Activated T-cell treated with anti-CD3 and anti-CD28 coated beads, Interleukin-2, amount 50 U/mL, for 24 hours (primary cell): ENCODE data around the gene TAF7.

Source experiments
- DNase-seq: peaks from one replicate; pipeline ENCODE4 v3.0.0-alpha.2; 2020
- H3K27ac Mint-ChIP-seq: 2 replicates; pipeline ENCODE4 v1.8.0; 2020; ENCODE audit warnings: mild to moderate bottlenecking, mixed read lengths
- H3K27me3 Mint-ChIP-seq: 2 replicates; pipeline ENCODE4 v1.8.0; 2020; ENCODE audit warnings: mixed read lengths
- H3K36me3 Mint-ChIP-seq: 2 replicates; pipeline ENCODE4 v1.8.0; 2020; ENCODE audit warnings: low read depth, mixed read lengths
- H3K4me1 Mint-ChIP-seq: 2 replicates; pipeline ENCODE4 v1.8.0; 2020; ENCODE audit warnings: low read depth, mixed read lengths
- H3K4me3 Mint-ChIP-seq: 2 replicates; pipeline ENCODE4 v1.8.0; 2020; ENCODE audit warnings: mild to moderate bottlenecking, moderate library complexity, mixed read lengths
- H3K9me3 Mint-ChIP-seq: 2 replicates; pipeline ENCODE4 v1.8.0; 2020; ENCODE audit warnings: mixed read lengths

TAF7 gene, protein sequence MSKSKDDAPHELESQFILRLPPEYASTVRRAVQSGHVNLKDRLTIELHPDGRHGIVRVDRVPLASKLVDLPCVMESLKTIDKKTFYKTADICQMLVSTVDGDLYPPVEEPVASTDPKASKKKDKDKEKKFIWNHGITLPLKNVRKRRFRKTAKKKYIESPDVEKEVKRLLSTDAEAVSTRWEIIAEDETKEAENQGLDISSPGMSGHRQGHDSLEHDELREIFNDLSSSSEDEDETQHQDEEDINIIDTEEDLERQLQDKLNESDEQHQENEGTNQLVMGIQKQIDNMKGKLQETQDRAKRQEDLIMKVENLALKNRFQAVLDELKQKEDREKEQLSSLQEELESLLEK

DNA sequence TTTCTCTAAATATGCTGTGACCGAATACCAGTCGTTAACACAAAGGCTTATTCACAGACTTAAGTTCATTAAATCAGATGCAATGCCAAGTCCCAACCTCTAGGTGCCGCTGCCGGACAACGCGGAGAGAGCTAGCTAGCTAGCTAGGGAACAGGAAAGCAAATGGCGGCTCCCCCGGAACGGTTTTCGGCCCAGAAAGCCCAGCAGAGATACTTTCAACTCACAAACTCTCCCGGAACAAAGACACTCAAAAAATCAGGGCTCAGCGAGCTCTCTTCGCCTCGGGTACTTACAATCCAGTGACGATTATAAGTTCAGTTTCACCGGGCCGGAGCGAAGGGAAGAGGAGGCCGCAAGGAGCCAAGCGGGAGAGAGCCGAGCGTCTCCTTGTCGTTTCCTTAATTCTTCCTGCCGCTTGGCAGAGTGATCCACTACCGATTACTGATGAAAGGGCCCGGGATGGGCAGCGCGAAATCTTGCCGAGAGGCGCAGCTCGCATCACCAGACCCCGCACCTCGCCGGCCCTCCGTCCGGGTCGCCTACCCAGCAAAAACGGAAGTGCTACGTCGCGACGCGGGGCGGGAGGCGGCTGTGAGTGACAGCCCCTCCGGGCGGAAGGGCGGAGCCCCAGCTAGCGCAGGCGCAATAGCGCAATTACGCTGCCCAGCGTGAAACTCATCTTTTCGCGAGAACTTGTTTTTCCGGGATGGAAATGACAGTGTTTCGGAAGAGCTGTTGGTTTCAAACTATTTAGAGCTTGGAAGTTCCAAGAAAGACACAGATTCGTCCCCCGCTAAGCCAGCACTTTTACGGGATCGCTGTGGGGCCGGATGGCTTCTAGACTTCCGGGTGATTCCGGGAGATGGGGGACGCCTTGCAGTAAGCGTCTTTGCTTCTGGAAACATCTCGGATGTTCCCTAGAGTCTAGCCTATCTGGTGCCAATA lies at the start of gene TAF7:
Gene TAF7, minus strand, starts transcription at position 560 of the 945 bp plus-strand sequence. CDS start 740 bp downstream, outside the sequence.
- Mint-ChIP-seq H3K27ac (peak within 1 kb of the TSS; percentile 99), H3K27me3 (no peaks in the 10 kb centered on the region), H3K36me3 (peaks cover 70% of the 10 kb centered on the region), H3K9me3 (peaks cover 55% of the 10 kb centered on the region), H3K4me3 (peak within 1 kb of the TSS; percentile 98), H3K4me1 (peaks cover 31% of the 10 kb centered on the region)
- DNase-seq = peak; percentile 96

DNA sequence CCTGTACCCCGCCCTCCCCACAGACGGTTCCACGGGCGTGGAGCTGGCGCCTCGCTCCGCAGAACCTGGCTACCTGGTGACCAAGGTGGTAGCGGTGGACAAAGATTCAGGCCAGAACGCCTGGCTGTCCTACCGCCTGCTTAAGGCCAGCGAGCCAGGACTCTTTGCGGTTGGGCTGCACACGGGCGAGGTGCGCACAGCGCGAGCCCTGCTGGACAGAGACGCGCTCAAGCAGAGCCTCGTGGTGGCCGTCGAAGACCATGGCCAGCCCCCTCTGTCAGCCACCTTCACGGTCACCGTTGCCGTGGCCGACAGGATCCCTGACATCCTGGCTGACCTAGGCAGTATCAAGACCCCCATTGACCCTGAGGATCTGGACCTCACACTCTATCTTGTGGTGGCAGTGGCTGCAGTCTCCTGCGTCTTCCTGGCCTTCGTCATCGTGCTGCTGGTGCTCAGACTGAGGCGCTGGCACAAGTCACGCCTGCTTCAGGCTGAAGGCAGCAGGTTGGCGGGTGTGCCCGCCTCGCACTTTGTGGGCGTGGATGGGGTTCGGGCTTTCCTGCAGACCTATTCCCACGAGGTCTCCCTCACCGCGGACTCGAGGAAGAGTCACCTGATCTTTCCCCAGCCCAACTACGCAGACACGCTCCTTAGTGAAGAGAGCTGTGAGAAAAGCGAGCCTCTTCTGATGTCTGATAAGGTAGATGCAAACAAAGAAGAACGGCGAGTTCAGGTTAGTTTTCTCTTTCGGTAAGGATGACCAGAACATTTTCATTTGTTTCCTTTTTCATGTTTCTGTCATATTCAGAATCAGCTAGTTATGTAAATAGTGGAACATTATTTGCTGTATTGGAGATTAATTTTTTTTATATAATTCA lies 45.7 kb upstream of the TAF7 start:
- no peak overlapping the region for H3K4me3 Mint-ChIP-seq
- H3K27ac Mint-ChIP-seq = no peak overlapping the region
- H3K9me3 Mint-ChIP-seq = peaks cover 52% of the 10 kb centered on the region
- DNase-seq = no peak
- peaks cover 31% of the 10 kb centered on the region for H3K36me3 Mint-ChIP-seq
- H3K4me1 Mint-ChIP-seq = peaks cover 5% of the 10 kb centered on the region
- peaks cover 90% of the 10 kb centered on the region for H3K27me3 Mint-ChIP-seq

DNA sequence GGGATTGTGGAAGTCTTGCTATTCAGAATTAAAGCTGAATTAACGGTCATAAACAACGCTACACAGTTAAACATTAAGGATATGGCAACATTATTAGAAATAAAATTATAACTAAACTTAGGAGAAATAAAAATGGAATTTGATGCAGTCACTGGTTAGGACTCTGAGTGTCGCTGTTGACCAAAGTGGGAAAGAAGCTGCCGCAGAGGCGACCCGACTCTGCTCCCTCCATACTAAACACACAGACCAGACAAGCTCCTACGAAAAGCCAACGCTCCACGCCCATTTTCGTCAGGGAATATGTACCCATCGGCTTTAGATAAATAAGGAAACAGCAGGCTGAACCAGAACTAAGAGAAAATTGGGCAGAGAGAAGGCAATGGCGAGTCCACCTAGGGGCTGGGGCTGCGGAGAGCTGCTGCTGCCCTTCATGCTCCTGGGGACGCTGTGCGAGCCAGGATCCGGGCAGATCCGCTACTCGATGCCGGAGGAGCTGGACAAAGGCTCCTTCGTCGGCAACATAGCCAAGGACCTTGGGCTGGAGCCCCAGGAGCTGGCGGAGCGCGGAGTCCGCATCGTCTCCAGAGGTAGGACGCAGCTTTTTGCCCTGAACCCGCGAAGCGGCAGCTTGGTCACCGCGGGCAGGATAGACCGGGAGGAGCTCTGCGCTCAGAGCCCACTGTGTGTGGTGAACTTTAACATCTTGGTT lies 43.5 kb upstream of the TAF7 start, which contains the start of gene PCDHGA5:
Gene PCDHGA5, plus strand, starts transcription at position 211 of the 709 bp plus-strand sequence. Its CDS starts 169 bp downstream, at position 380.
- Mint-ChIP-seq H3K9me3 (peaks cover 51% of the 10 kb centered on the region), H3K4me3 (no peak within 1 kb of the TSS), H3K27me3 (peaks cover 89% of the 10 kb centered on the region), H3K27ac (no peak within 1 kb of the TSS), H3K36me3 (peaks cover 31% of the 10 kb centered on the region), H3K4me1 (peaks cover 2% of the 10 kb centered on the region)
- no peak for DNase-seq

DNA sequence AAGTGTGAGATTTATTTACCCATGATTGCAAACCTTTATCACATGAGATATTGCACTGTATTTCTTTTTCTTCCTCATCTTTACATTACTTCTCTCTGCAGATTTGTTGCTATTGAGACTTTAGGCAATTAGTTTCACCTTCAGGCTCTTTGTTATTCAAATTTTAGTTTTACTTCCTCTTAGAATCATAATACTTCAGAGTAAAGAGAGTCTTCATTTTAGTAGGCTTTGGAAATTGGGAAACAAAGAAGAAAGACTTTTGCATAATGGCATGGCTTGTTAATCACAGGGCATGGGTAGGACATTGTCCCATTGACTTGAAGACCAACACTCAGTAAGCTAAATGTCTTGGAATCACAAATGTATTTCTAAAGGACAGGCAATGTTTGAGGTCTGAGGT lies 42.1 kb upstream of the TAF7 start:
- Mint-ChIP-seq H3K9me3 (peaks cover 56% of the 10 kb centered on the region), H3K36me3 (peaks cover 31% of the 10 kb centered on the region), H3K4me3 (no peak overlapping the region), H3K4me1 (peaks cover 2% of the 10 kb centered on the region), H3K27ac (no peak overlapping the region), H3K27me3 (peaks cover 89% of the 10 kb centered on the region)
- no peak for DNase-seq

DNA sequence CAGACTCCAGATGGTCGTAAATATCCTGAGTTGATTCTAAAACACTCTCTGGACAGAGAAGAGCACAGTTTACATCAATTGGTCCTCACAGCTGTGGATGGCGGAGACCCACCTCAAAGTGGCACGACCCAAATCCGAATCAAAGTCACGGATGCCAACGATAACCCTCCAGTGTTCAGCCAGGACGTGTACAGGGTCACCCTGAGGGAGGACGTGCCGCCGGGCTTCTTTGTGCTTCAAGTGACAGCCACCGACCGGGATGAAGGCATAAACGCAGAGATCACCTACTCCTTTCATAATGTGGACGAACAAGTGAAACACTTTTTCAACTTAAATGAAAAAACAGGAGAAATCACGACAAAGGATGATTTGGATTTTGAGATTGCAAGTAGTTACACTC lies 40.1 kb upstream of the TAF7 start:
- no peak for DNase-seq
- peaks cover 93% of the 10 kb centered on the region for H3K27me3 Mint-ChIP-seq
- no peak overlapping the region for H3K27ac Mint-ChIP-seq
- H3K9me3 Mint-ChIP-seq = peaks cover 61% of the 10 kb centered on the region
- peaks cover 31% of the 10 kb centered on the region for H3K36me3 Mint-ChIP-seq
- H3K4me3 Mint-ChIP-seq = no peak overlapping the region
- peaks cover 2% of the 10 kb centered on the region for H3K4me1 Mint-ChIP-seq

GRCh38 chr5:141359790-141360426 lies 39.3 kb upstream of the TAF7 start, which contains the start of gene PCDHGB2:
Gene PCDHGB2 (plus strand): TSS chr5:141359994. CDS start chr5:141360136, 142 bp downstream.
- Mint-ChIP-seq H3K36me3 (peaks cover 27% of the 10 kb centered on the region), H3K27ac (no peak within 1 kb of the TSS), H3K4me1 (peaks cover 2% of the 10 kb centered on the region), H3K27me3 (peaks cover 93% of the 10 kb centered on the region), H3K9me3 (peaks cover 59% of the 10 kb centered on the region), H3K4me3 (peak within 1 kb of the TSS; percentile 50)
- DNase-seq = no peak

DNA sequence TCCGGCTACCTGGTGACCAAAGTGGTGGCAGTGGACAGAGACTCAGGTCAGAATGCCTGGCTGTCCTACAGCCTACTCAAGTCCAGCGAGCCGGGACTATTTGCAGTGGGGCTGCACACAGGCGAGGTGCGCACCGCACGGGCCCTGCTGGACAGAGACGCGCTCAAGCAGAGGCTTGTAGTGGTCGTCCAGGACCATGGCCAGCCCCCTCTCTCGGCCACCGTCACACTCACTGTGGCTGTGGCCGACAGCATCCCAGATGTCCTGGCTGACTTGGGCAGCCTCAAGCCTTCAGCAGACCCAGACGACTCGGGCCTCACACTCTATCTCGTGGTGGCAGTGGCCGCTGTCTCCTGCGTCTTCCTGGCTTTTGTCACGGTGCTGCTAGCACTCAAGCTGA lies 36.4 kb upstream of the TAF7 start:
- Mint-ChIP-seq H3K27me3 (peaks cover 91% of the 10 kb centered on the region), H3K4me1 (peaks cover 2% of the 10 kb centered on the region)

DNA sequence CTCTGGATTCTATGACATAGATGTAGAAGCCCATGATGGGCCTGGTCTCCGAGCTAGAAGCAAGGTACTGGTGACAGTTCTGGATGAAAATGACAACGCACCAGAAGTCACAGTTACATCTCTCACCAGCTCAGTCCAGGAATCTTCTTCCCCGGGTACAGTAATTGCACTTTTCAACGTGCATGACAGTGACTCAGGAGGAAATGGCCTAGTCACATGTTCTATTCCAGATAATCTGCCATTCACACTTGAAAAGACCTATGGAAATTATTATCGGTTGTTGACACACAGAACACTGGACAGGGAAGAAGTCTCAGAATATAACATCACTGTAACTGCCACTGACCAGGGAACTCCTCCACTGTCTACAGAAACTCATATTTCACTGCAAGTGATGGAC lies 35.5 kb upstream of the TAF7 start:
- Mint-ChIP-seq H3K36me3 (peaks cover 14% of the 10 kb centered on the region), H3K4me3 (no peak overlapping the region), H3K9me3 (peaks cover 37% of the 10 kb centered on the region), H3K4me1 (peaks cover 2% of the 10 kb centered on the region), H3K27ac (no peak overlapping the region), H3K27me3 (peaks cover 93% of the 10 kb centered on the region)
- no peak for DNase-seq

More for the DNA sequence above, 36.4 kb upstream of the TAF7 start:
- no peak for DNase-seq
- no peak overlapping the region for H3K4me3 Mint-ChIP-seq
- no peak overlapping the region for H3K27ac Mint-ChIP-seq
- H3K36me3 Mint-ChIP-seq = peaks cover 17% of the 10 kb centered on the region
- H3K9me3 Mint-ChIP-seq = peaks cover 41% of the 10 kb centered on the region

GRCh38 chr5:141355641-141356040 lies 35.1 kb upstream of the TAF7 start:
- H3K4me3 Mint-ChIP-seq = no peak overlapping the region
- H3K27me3 Mint-ChIP-seq = peaks cover 93% of the 10 kb centered on the region
- no peak for DNase-seq
- H3K27ac Mint-ChIP-seq = no peak overlapping the region
- H3K9me3 Mint-ChIP-seq = peaks cover 36% of the 10 kb centered on the region
- H3K4me1 Mint-ChIP-seq = peaks cover 2% of the 10 kb centered on the region
- H3K36me3 Mint-ChIP-seq = peaks cover 10% of the 10 kb centered on the region

DNA sequence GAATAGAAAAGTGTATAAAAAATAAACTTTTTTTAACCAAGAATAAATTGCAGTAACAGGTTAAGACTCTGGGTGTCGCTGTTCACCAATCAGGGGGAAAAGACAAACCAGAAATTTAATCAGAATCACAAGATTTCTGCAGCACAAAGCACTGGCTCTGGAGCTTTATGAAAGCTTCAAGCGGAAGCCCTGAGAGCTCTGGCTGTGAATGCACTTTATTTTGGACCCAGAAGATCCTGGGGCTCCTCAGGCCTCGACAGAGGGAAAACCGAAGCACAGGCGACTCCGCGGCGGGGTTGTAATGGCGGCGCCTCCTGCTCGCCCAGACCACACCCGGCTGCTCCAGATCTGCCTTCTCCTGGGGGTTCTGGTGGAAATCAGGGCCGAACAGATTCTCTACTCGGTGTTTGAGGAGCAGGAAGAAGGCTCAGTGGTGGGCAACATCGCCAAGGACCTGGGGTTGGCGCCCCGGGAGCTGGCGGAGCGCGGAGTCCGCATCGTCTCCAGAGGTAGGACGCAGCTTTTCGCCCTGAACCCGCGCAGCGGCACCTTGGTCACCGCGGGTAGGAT lies 34.4 kb upstream of the TAF7 start, which contains the start of gene PCDHGA4:
Gene PCDHGA4, plus strand, starts transcription at position 122 of the 570 bp plus-strand sequence. Its CDS starts 87 bp downstream, at position 209.
- H3K27me3 Mint-ChIP-seq = peaks cover 93% of the 10 kb centered on the region
- no peak for DNase-seq

GRCh38 chr5:141351591-141351990 lies 31.0 kb upstream of the TAF7 start:
- H3K9me3 Mint-ChIP-seq = peaks cover 46% of the 10 kb centered on the region
- H3K27me3 Mint-ChIP-seq = peaks cover 92% of the 10 kb centered on the region
- peaks cover 7% of the 10 kb centered on the region for H3K36me3 Mint-ChIP-seq
- H3K4me1 Mint-ChIP-seq = no peaks in the 10 kb centered on the region
- DNase-seq = no peak
- no peak overlapping the region for H3K27ac Mint-ChIP-seq
- no peak overlapping the region for H3K4me3 Mint-ChIP-seq

More for the DNA sequence above, 34.4 kb upstream of the TAF7 start, which contains the start of gene PCDHGA4:
- Mint-ChIP-seq H3K27ac (no peak within 1 kb of the TSS), H3K9me3 (peaks cover 40% of the 10 kb centered on the region), H3K4me1 (peaks cover 2% of the 10 kb centered on the region), H3K4me3 (no peak within 1 kb of the TSS), H3K36me3 (peaks cover 7% of the 10 kb centered on the region)

DNA sequence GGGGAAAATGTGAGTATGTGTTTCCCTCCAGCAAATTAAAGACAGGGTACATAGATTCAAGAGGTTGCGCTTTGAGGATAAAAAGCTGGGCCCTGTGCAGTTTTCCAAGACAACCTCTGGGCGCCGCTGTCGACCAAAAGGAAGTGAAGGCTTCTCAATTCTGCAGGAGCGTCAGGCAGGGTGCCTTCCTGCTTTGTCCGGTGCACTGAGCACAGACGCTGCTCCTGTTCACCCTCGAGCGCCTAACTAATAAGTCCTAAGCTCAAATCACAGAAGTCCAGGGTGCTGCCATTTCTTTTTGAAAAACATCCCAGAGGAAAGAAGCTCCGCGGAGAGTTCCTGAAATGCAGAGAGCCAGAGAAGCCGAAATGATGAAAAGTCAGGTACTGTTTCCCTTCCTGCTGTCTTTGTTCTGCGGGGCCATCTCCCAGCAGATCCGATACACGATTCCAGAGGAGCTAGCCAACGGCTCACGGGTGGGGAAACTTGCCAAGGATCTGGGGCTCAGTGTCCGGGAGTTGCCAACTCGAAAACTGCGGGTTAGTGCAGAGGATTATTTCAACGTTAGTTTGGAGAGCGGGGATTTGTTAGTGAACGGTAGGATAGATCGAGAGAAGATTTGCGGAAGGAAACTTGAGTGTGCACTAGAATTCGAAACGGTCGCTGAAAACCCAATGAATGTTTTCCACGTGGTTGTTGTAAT lies 29.5 kb upstream of the TAF7 start, which contains the start of gene PCDHGB1:
Gene PCDHGB1, plus strand, starts transcription at position 183 of the 703 bp plus-strand sequence. Its CDS starts 162 bp downstream, at position 345.
- peaks cover 38% of the 10 kb centered on the region for H3K9me3 Mint-ChIP-seq
- no peaks in the 10 kb centered on the region for H3K4me1 Mint-ChIP-seq
- H3K27me3 Mint-ChIP-seq = peaks cover 89% of the 10 kb centered on the region
- H3K36me3 Mint-ChIP-seq = peaks cover 8% of the 10 kb centered on the region
- peak within 1 kb of the TSS; percentile 47 for H3K4me3 Mint-ChIP-seq
- DNase-seq = no peak
- no peak within 1 kb of the TSS for H3K27ac Mint-ChIP-seq
